GM18907 (cell line): ENCODE results near the gene DCD.

ENCODE experiments used
- ATAC-seq: cut with Tn5 transposase; IDR thresholded peaks from one replicate; pipeline ENCODE4 v1.9.1; 2021; ENCODE audit warnings: mild to moderate bottlenecking, moderate library complexity; ENCODE audit not compliant: unreplicated experiment

Gene DCD

GRCh38 chr12:54608769-54609168, 39.4 kb downstream of the DCD start:
- no peak for ATAC-seq

DNA sequence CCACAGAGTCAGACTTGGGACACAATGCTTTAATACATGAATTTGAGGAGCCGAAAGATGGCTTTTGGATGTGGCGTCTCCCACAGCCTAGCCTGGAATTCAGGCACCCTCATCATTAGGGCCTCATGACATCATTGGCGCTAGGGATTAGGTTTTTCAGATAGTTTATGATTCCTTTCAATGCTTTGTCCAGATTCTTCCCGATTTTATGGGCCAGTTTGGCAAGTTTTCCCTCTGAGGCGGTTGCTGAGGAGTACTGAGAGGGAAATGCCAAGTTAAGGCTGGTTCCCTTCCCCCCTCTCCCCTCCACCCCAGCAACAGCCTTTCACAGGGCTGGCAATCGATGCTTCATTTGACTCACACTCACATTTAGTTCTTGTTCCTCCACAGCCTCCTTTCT, 40.0 kb downstream of the DCD start:
- no peak for ATAC-seq

DNA sequence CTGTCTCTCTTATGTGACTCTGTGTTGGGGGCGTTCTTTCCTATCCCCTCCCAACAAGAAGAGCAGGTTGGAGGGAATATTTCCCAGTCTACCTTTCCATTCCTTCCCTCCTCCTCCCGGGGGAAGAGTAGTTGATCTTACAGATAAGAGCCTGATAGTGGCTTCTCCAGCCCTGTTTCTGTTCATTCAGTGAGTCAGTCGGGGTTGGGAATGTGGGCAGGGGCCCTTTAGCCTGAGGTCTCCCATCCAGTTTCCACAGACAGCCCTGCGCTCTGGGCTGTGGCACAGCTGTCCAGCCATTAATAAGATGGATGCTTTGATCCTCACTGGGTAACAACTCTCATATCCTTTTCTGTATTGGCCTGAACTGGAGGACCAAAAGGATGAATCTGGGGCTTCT, 41.6 kb downstream of the DCD start:
- no peak for ATAC-seq

DNA sequence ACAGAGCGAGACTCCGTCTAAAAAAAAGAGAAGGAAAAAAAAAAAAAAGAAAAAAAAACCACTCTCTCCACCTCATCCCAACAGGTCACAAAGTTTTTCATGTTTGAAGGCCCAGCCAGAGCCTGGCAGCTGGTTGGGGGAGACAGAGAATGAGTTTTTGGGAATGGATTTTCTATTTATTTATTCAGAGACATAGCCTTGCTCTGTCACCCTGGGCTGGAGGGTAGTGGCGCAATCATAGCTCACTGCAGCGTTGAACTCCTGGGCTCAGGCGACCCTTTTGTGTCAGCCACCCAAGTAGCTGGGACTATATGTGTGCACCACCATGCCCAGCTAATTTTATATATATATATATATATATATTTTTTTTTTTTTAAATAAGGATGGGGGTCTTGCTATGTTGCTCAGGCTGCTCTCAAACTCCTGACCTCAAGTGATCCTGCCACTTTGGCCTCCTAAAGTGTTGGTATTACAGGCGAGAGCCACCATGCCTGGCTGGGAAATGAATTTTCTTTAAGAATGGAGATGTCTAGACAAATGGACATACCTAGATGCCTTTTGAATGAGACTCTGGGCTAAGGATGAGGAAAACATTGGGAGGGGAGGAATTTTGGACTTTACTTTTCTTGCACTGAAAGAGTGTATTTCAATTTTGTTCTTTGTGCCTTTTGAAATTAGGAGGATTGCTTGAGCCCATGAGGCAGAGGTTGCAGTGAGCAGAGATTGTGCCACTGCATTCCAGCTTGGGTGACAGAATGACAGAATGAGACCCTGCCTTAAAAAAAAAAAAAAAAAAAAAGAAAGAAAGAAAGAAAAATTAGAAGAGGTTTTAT, 42.8 kb downstream of the DCD start:
- ATAC-seq = no peak

DNA sequence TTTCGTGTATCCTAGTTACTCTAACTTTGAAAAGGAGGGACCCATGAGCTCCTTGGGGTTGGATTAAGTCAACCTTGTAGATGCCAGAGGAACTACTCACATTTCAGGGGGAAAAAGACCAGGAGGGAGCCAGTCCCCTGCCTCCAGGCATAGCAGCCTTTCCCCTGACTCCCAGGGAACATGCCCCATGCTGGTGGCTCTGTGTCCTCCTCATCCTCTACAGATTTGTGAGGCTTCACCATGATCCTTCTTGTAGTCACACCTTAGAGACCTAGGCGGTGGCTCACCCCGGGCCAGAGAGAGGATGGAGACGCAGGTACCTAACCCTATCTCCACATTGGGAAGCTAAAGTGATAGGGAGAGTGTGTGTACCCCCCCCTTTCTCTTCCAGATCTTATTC, 43.7 kb downstream of the DCD start:
- ATAC-seq = no peak

- ATAC-seq = no peak
Measured at GRCh38 chr12:54603872-54604271, 44.3 kb downstream of the DCD start.

DNA sequence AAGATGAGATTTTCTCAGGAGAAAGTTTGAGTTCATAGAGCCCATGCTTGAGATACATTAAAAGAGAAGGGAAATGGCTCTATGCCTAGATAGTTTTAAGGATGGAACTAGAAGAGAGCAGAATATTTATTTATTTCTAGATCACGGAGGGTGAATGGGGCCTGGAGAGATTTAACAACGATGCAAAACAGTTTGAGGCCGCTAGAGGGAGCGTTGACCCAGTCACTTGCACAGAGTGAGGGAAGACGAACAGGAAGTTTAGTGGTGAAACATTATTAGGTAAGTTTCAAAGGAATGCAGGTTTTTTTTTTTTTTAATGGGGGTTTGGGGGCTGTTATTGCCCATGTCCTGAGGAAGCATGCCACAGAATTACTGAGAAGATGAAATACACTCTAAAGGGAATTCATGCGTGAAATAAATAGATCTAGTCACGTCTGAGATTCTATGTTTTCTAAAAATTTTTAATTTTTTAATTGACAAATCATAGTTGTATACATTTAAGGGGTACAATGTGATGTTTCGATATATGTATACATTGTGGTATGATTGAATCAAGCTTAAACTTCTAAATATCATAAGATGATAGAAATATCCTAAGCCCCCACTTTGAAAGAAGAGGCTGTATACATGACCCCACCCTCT, 44.9 kb downstream of the DCD start:
- ATAC-seq = peak; percentile 94

GRCh38 chr12:54602661-54603060, 45.5 kb downstream of the DCD start:
- no peak for ATAC-seq

GRCh38 chr12:54601841-54602240, 46.3 kb downstream of the DCD start:
- ATAC-seq = no peak

GRCh38 chr12:54598970-54599369, 49.2 kb downstream of the DCD start:
- no peak for ATAC-seq

DNA sequence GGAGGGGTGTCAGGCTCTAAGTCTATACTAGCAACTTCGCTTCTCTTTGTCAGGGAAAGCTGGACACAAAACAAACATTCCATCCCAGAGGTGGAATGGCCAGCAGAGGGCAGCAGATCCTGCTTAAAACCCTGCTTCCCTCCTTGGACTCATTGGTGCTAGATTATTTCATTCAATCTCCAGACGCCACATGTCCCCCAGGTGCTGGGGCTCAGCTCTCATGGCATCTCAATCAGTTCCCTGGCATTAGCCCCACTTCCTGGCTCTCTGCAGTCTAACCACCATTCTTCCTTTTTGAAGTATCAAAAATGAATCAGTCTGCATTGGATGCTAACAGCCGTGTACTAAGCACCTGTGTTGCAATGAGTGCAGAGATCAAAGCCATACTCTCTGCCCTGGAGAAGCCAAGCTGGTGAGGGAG, 51.6 kb downstream of the DCD start:
- ATAC-seq = no peak

DNA sequence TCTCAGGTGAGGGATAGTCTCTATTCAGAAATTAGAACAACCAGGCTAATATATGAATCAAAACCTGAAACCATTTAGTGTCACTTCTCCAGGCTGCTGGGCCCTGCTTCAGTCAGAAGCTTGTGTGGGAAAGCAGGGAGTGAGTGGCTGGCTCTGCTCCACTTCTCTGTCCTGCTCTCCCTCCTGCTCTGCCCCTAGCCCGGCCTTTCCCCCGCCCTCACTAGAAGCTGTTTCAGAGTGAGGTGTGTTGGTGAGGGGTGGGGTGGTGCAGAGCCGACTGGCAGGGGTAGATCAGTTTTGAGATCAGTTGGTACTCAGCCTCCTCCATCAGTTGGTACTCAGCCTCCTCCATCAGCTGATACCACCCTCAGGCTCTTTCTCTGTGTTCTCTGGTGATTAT, 52.7 kb downstream of the DCD start:
- no peak for ATAC-seq
